ENCODE results near the gene FCRL5.
A peak's percentile ranks its signal among the peaks of the same experiment; 100 is the strongest.
"Not testable (repeated sequence)": the region's sequence is repeated elsewhere in the genome, so short reads cannot be mapped to it uniquely, and the experiment has no call there.

FCRL5 gene

DNA sequence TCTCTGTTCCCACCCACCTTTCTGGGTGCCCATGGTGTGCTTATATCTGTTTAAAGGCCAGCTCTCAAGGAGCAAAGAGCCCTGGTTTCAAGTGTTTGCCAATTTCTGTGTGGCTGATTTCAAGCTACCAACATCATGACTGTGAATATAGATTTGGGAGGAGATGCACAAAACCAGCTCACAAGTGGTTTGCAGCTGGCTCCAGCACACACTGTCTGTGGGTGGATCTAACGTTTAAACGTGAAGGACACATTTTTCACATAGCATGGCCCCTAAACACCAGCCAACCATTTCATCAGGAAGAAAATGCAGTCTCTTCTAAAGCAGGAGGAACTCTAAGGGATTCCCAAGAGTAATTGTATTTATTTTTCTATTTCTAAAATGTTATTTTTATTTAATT, 65.2 kb downstream of the FCRL5 start:
- DNase-seq = peak; percentile 67 to 77

DNA sequence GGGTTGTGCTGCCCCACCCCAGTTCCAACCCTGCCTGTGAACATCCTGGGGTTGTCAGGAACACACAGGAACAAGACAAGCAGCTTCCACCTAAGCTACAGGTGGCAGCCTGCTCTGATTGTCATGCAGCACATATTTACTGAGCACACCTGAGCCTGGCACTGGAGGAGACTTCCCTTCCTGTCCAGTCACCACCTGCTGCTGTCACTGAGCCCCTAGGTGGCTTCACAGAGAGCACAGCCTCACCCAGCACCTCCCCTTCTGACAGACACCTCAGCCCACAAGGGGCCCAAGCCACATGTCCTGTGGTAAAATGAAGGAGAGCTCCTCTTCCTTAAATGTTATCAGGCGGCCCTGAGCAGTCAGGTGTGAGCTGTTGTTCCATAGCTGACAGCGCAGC, 65.9 kb downstream of the FCRL5 start:
- not testable (repeated sequence) for DNase-seq

DNA sequence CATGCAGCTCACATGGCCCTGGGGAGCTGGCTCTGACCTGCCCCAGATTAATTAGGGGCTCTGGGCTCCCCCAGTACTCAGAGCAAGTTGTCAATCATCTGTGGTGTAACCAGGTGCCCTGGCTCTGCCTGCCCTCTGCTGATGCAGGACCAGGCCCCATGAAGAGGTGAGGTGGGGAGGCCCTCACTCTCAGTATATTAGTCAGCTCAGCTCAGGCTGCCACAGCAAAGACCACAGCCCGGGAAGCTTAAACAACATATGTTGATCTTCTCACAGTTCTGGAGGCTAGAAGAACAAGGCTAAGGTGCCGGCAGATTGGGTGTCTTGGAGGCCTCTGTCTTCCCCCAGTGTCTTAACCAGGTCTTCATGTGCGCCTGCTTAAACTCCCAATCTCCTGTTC, 66.5 kb downstream of the FCRL5 start:
- DNase-seq = no peak

DNA sequence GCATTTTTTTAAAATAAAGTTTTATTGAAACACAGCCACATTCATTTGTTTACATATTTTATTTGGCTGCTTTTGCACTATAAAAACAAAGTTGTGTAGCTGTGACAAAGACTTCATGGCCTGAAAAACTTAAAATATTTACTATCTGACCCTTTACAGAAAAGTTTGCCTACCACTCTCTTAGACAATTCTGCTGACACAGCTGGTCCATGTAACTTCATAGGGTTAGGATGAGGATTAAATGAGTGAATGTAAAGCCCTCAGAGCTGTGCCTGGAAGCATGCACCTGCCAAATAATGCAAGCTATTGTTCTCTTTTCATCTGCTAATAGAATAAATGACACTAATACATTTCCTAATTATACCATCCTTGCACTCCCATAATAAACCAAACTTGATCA, 67.7 kb downstream of the FCRL5 start:
- DNase-seq = no peak

DNA sequence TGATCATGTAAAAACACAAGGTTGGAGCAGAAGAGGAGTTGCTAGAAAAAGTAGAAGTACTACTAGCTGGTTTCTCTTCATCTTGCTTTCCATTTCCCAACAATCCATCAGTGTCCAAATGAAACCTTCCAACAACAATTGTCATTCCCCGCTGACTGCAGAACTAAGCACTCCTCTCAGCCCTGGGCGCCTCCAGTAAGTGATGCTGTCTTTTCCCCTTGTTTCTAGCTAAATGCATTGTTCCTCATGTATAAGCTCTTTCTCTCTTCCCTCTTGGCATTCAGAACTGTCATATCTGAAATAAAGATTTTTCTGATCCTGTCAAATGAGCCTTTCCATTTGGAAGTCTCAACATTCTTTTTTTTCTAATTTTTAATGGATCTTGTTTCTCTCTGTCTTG, 68.7 kb downstream of the FCRL5 start:
- DNase-seq = no peak

DNA sequence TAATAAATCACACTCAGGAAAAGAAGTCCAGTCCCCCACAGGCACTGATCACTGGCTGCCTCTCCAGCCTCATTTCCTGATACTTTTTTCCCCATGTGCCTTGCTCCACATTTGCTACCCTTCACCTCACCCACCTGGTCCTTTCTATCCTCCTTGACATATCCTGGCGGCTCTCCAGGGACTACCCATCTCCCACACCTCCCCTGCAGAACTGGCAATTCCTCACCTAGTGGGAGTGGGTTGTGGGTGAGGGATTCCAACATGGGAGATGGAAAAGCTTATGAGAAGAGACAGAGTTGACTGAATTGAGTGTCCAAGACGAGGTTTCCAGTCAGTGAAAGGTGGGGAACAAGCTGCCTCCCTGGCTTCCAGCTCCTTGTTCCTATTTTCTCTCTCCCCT, 69.6 kb downstream of the FCRL5 start:
- no peak for DNase-seq

DNA sequence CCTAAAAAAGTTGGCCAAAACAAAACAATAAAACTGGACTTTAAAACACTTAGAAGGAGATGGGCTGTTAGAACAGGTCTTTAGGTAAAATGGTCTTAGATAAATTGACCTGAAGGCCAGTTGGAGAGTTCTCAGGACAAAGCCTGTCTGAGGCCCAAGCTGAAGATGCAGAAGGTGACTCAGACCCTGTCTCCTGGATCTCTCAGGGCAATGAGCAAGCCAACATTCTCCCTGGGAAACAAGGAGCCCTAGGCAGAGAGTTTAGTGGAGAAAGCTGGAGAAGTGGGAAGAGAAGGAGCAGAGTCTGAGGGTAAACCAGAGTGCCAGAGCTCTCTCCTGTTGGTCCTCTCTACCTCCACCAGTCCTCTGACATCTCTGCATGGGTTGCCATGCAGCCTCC, 70.1 kb downstream of the FCRL5 start:
- DNase-seq = no peak

DNA sequence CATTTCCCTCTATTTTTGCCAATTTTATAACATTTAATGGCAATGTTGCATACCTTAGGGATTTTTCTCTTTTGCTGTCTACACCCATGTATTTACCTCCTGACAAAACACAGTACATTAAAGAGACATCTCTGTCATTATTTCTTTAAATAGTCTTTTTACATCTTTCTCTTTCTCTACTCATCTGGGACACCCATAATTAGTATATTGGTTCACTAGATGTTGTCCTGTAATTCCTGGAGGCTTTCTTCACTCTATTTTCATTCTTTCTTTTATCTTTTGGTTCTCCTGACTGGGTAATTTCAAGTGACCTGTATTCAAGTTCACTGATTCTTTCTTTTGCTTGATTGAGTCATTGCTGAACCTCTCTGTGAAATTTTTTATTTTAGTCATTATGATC, 74.3 kb downstream of the FCRL5 start:
- no peak for DNase-seq

DNA sequence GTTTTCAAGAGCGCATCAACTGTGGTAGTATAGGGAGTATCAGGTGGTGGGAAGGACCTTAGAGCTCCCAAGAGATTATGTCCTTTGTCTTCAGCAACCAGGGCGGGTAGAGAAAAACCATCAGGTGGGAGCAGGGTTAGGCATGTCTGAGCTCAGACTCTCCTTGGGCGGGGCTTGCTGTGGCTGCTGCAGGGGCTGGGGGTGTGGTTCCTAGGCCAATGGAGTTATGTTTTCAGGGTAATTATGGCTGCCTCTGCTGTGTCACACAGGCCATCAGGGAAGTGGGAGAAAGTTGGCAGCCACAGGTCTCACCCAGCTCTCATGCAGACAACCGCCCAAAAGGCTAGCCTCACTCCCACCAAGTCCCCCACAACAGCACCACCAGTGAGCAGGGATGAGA, 74.9 kb downstream of the FCRL5 start:
- DNase-seq = no peak

DNA sequence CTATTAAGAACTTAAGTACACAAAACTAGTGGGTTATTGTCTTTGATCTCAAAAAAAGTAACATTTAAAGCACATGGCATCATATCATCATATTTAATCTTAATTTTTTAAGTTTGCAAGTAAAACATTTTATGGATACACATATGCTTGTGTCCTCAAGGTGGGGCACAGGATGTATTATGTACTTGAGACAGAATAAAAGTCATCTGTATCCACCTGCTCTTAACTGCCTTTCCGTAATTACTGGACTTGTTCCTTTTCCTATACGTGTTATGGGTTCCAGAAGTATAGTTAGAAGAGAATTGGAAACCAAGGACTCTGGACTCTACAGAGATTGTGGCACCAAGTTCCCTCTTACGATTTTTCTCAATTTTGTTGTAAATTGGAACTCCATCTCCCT, 79.4 kb downstream of the FCRL5 start:
- DNase-seq = no peak

DNA sequence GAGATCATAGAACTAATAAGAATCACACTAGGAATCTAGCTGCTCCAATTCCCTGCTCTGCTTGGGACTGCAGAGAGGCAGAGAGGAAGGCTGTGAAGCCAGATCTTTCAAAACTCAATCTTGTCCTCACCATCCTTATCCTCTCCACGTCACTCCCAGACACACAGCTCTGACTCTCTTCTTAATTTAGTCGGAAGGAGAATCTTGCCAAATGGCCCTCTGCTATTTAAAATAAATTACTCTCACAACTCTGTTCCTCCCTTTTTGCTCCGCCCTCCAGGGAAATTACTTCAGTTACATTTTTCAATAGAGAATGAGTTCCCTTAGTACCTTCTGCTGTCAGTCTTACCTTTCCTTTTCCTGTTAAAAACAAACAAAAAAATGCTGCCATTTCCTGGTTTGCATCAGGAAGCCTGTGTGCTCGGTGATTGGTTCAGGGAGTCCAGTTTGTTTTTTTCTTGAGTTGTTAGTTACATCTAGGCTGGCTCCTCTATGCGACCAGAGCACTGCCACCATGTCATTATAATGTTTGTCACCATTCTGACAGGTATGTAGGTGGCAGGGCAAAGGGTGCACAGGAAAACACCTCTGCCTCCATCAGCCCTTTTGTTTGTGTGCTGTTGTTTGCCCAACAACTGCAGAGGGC, 80.1 kb downstream of the FCRL5 start:
- no peak for DNase-seq

DNA sequence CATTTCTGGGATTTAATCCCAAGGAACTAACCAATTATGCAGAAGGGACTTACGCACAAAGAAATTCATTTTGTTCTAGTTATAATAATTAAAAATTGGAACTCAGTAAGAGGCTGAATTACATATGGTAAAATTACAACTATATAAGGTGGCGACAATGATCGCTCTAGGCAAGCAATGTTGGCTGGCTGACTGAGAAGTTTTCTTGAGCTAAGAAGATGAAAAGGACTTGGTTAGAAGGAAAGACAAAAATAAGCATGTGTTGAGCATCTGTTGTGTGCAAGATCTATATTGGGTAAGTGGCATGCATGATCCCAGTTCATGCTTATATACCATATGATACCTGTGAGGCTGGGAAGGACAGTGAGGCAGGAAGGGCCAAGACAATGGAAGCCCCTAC, 80.8 kb downstream of the FCRL5 start:
- no peak for DNase-seq

DNA sequence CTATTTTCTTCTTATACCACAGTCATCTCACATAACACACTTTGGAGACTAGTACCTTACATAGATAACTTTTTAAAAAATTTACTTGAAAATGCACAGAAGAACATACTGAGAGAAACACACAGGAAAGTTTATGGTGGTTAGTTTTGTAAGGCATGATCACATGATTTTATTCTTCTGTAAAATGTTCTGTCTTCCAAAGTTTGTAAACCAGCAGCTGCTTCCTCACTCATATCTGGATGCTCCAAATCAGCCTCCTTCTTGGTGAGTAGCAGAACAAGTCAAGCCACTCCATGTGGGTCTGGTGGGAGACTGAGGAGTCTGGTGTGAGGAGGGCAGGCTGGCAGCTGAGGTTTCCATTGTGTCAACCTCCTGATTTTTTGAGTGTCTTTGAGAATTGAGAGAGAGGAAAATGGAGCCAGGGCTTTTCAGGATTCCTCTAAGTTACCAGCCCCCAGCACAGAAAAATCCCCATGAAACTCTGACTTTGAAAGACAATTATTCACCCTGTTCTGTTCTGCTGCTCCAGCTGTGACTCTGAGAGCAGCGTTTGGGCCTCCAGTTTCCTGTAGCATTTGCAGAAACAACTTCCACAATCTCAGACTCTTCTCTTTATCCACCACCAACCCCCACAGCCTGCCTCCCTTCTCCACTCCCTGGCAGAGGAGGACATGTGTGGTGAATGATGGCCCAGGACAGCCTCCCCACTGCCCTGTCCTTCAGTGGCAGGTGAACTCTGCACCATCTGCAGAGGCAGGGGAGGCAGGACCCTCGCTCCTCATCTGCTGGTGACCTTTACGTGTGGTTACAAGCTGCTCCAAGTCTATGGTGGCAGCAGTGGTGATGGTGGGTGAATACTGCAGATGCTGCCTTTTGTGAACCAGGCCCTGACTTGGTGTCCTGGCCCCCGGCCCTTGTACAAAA, 82.3 kb downstream of the FCRL5 start:
- no peak for DNase-seq

DNA sequence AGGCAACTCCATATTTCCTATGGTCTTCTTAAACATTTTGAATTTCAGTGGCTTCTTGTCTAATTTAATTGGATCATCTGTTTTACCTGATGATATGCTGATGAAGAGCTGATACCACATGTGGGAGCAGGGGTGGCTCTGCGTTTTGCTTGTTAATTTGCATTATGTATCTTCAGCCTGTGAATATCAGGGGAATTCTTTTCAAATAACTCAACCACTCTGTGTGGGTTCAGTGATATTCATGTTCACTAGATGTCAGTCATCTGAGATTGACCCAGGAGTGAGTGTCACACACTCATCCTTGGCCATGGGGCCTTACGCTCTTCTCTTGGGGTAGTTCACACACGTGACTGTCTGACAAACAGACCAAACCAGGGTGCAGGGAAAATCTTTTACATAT, 83.0 kb downstream of the FCRL5 start:
- no peak for DNase-seq

DNA sequence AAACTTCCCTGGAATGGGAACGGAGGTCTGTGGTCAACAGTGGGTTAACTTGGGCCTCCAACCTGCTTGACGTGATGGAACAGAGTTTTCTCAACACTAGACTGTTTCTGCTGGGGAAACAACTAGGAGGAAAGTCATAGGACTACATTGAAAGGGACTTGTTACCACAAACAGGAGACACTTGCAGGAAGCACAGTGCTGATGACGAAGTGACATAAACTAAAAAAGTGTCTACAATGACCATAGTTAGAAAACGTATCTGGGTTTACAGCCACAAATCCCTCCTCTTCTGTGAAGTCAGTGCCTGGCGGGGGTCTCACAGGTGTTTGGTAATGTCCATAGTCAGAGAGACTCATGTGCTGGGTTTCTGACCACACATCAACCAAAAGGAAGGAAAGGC, 86.3 kb downstream of the FCRL5 start:
- no peak for DNase-seq

Data from NCI-H187 (cell line).